ENCODE measurements around the gene PTTG2. TPM values are rescaled to one million over a fixed set of nuclear protein-coding genes. Genes with fewer than 3 reads are reported as not detected.

PTTG2 gene
- polyA plus RNA-seq, 1 donor from 2014 or later = not detected

GRCh38 chr4:37948542-37948941 lies 11.7 kb upstream of the PTTG2 start:
- TF ChIP-seq REST (IDR thresholded peaks at IDR 0.05; ENCODE audit: borderline replicate concordance) (no peak), EZH2 (IDR thresholded peaks at IDR 0.05; ENCODE audit: borderline replicate concordance, insufficient read depth, low read length, poor library complexity, severe bottlenecking) (no peak), POLR2AphosphoS5 (IDR thresholded peaks at IDR 0.05) (no peak), SMC3 (conservative IDR thresholded peaks at IDR 0.05; ENCODE audit: poor library complexity) (no peak), CTCF (IDR thresholded peaks at IDR 0.05; ENCODE audit: poor library complexity, severe bottlenecking) (no peak), RAD21 (conservative IDR thresholded peaks at IDR 0.05) (no peak), EP300 (conservative IDR thresholded peaks at IDR 0.05; ENCODE audit: poor library complexity, severe bottlenecking) (no peak), MXI1 (conservative IDR thresholded peaks at IDR 0.05; ENCODE audit: poor library complexity, severe bottlenecking) (no peak), TAF1 (IDR thresholded peaks at IDR 0.05; ENCODE audit: low read depth) (no peak)
- Histone ChIP-seq H3K4me3 (ENCODE audit: low read length) (no peak overlapping the region), H4K20me1 (ENCODE audit: insufficient read depth) (no peaks in the 10 kb centered on the region), H3K27me3 (ENCODE audit: insufficient read depth, low read depth, low read length) (no peaks in the 10 kb centered on the region), H3K27ac (ENCODE audit: low read length) (no peak overlapping the region), H3K9me2 (ENCODE audit: insufficient read depth, low read length) (no peaks in the 10 kb centered on the region), H3F3A (ENCODE audit: insufficient read depth, low read length, poor library complexity, severe bottlenecking) (no peaks in the 10 kb centered on the region), H3K36me3 (ENCODE audit: insufficient read depth, low read length) (no peaks in the 10 kb centered on the region), H3K79me2 (replicated peaks; ENCODE audit: insufficient read depth, low read length) (no peaks in the 10 kb centered on the region), H3K4me2 (ENCODE audit: low read length) (no peak overlapping the region), H3K9ac (ENCODE audit: low read length) (no peak overlapping the region), H3K9me3 (ENCODE audit: low read length) (no peaks in the 10 kb centered on the region), H2AFZ (ENCODE audit: low read depth, low read length) (no peak overlapping the region)

GRCh38 chr4:37949636-37950426 lies 10.4 kb upstream of the PTTG2 start:
- no peak overlapping the region for H3K4me2 ChIP-seq (ENCODE audit: low read length)
- no peaks in the 10 kb centered on the region for H3K27me3 ChIP-seq (ENCODE audit: insufficient read depth, low read depth, low read length)
- TF ChIP-seq TAF1 (IDR thresholded peaks at IDR 0.05; ENCODE audit: low read depth) = no peak
- TF ChIP-seq RAD21 (conservative IDR thresholded peaks at IDR 0.05) = no peak
- TF ChIP-seq EZH2 (IDR thresholded peaks at IDR 0.05; ENCODE audit: borderline replicate concordance, insufficient read depth, low read length, poor library complexity, severe bottlenecking) = no peak
- TF ChIP-seq POLR2AphosphoS5 (IDR thresholded peaks at IDR 0.05) = no peak
- no peak for TF ChIP-seq SMC3 (conservative IDR thresholded peaks at IDR 0.05; ENCODE audit: poor library complexity)
- no peak for TF ChIP-seq EP300 (conservative IDR thresholded peaks at IDR 0.05; ENCODE audit: poor library complexity, severe bottlenecking)
- TF ChIP-seq REST (IDR thresholded peaks at IDR 0.05; ENCODE audit: borderline replicate concordance) = no peak
- TF ChIP-seq MXI1 (conservative IDR thresholded peaks at IDR 0.05; ENCODE audit: poor library complexity, severe bottlenecking) = no peak
- TF ChIP-seq CTCF (IDR thresholded peaks at IDR 0.05; ENCODE audit: poor library complexity, severe bottlenecking) = no peak

More at GRCh38 chr4:37949636-37950426, 10.4 kb upstream of the PTTG2 start:
- no peak overlapping the region for H3K27ac ChIP-seq (ENCODE audit: low read length)
- H3K9me2 ChIP-seq (ENCODE audit: insufficient read depth, low read length) = no peaks in the 10 kb centered on the region
- H3K9ac ChIP-seq (ENCODE audit: low read length) = no peak overlapping the region
- H3K4me3 ChIP-seq (ENCODE audit: low read length) = no peak overlapping the region
- no peaks in the 10 kb centered on the region for H3K79me2 ChIP-seq (replicated peaks; ENCODE audit: insufficient read depth, low read length)
- no peak overlapping the region for H2AFZ ChIP-seq (ENCODE audit: low read depth, low read length)
- no peaks in the 10 kb centered on the region for H3K9me3 ChIP-seq (ENCODE audit: low read length)
- H4K20me1 ChIP-seq (ENCODE audit: insufficient read depth) = no peaks in the 10 kb centered on the region
- H3K36me3 ChIP-seq (ENCODE audit: insufficient read depth, low read length) = no peaks in the 10 kb centered on the region
- no peaks in the 10 kb centered on the region for H3F3A ChIP-seq (ENCODE audit: insufficient read depth, low read length, poor library complexity, severe bottlenecking)

All from neural cell (in vitro differentiated cells).